Measurements from ENCODE around the gene PKIG. TPM values are rescaled to one million over a fixed set of nuclear protein-coding genes. Genes with fewer than 3 reads are reported as not detected.
"Not testable (repeated sequence)": the region's sequence is repeated elsewhere in the genome, so short reads cannot be mapped to it uniquely, and the experiment has no call there.

PKIG gene
- total RNA-seq, 2 donors from 2014 or later: 60.9 to 81.1 TPM

GRCh38 chr20:44559302-44559701, 23.1 kb upstream of the PKIG start:
- Histone ChIP-seq H3K36me3 (no peaks in the 10 kb centered on the region), H3K27ac (no peak overlapping the region), H3K9me3 (no peaks in the 10 kb centered on the region), H3K27me3 (replicated peaks; ENCODE audit: insufficient read depth) (no peaks in the 10 kb centered on the region), H3K4me1 (replicated peaks) (no peaks in the 10 kb centered on the region), H3K4me3 (no peak overlapping the region)
- TF ChIP-seq POLR2A (IDR thresholded peaks at IDR 0.05) (no peak), POLR2AphosphoS5 (IDR thresholded peaks at IDR 0.05) (no peak)
- TF ChIP-seq, protein P1, sequence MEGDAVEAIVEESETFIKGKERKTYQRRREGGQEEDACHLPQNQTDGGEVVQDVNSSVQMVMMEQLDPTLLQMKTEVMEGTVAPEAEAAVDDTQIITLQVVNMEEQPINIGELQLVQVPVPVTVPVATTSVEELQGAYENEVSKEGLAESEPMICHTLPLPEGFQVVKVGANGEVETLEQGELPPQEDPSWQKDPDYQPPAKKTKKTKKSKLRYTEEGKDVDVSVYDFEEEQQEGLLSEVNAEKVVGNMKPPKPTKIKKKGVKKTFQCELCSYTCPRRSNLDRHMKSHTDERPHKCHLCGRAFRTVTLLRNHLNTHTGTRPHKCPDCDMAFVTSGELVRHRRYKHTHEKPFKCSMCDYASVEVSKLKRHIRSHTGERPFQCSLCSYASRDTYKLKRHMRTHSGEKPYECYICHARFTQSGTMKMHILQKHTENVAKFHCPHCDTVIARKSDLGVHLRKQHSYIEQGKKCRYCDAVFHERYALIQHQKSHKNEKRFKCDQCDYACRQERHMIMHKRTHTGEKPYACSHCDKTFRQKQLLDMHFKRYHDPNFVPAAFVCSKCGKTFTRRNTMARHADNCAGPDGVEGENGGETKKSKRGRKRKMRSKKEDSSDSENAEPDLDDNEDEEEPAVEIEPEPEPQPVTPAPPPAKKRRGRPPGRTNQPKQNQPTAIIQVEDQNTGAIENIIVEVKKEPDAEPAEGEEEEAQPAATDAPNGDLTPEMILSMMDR (IDR thresholded peaks at IDR 0.05): no peak
- DNase-seq (ENCODE audit: low spot score): no peak
- intact Hi-C loops (cut with DNase I): no loop called here

DNA sequence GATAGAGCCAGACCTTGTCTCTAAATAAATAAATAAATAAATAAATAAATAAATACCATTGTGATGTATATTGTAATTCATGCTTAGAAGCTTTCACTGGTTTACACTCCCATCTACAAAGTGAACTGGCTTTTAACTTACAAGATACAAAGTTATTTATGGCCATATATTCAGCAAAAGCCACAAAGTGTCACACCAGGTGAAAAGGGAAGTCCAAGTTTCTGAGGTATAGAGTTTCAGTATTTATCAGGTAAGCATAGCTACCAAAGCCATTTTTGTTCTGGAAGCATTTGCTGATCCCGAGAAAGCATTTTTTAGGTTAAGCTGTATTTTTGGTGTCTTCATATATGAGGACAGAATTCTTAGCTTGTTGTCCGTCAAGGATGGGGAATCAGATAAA, 22.1 kb upstream of the PKIG start:
- no peaks in the 10 kb centered on the region for H3K27me3 ChIP-seq (replicated peaks; ENCODE audit: insufficient read depth)
- no peaks in the 10 kb centered on the region for H3K9me3 ChIP-seq
- H3K36me3 ChIP-seq: no peaks in the 10 kb centered on the region
- no peak overlapping the region for H3K4me3 ChIP-seq
- H3K27ac ChIP-seq: no peak overlapping the region
- no peaks in the 10 kb centered on the region for H3K4me1 ChIP-seq (replicated peaks)
- WGBS: 88% methylated on average over 2 of the region's 2 CpGs
- TF ChIP-seq, protein P1 (IDR thresholded peaks at IDR 0.05): no peak
- no peak for TF ChIP-seq POLR2AphosphoS5 (IDR thresholded peaks at IDR 0.05)
- no peak for TF ChIP-seq POLR2A (IDR thresholded peaks at IDR 0.05)
- intact Hi-C loops (cut with DNase I): no loop called here
- no peak for DNase-seq (ENCODE audit: low spot score)

- H3K4me1 ChIP-seq (replicated peaks); DNase-seq (ENCODE audit: low spot score); H3K9me3 ChIP-seq; intact Hi-C loops (cut with DNase I); H3K27me3 ChIP-seq (replicated peaks; ENCODE audit: insufficient read depth); H3K36me3 ChIP-seq; H3K4me3 ChIP-seq; H3K27ac ChIP-seq: not testable (repeated sequence)
- 80% methylated on average over 6 of the region's 6 CpGs for WGBS
These were observed 21.6 kb upstream of the PKIG start for GRCh38 chr20:44560818-44561217.

DNA sequence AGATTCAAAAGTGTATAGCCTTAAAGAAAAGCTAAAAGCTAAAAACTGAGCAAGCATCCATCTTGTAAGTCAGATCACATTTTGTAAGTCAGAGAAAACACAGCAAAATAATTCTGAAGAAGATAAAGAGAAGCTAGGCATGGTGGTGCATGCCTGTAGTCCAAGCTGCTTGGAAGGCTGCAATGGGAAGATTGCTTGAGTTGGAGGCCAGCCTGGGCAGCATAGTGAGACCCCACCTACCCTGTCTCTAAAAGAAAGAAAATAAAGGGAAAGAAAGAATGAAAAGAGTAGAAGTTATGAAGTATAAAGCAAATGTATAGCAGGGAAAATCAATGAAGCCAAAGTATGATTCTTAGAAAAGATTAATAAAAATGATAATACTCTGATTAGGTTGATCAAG, 20.5 kb upstream of the PKIG start:
- intact Hi-C loops (cut with DNase I): no loop called here
- H3K9me3 ChIP-seq: no peaks in the 10 kb centered on the region
- no peak for DNase-seq (ENCODE audit: low spot score)
- no peaks in the 10 kb centered on the region for H3K27me3 ChIP-seq (replicated peaks; ENCODE audit: insufficient read depth)
- TF ChIP-seq POLR2A (IDR thresholded peaks at IDR 0.05): no peak
- TF ChIP-seq, protein P1 (IDR thresholded peaks at IDR 0.05): no peak
- TF ChIP-seq POLR2AphosphoS5 (IDR thresholded peaks at IDR 0.05): no peak
- no peak overlapping the region for H3K4me3 ChIP-seq
- H3K36me3 ChIP-seq: no peaks in the 10 kb centered on the region
- no peaks in the 10 kb centered on the region for H3K4me1 ChIP-seq (replicated peaks)
- H3K27ac ChIP-seq: no peak overlapping the region

DNA sequence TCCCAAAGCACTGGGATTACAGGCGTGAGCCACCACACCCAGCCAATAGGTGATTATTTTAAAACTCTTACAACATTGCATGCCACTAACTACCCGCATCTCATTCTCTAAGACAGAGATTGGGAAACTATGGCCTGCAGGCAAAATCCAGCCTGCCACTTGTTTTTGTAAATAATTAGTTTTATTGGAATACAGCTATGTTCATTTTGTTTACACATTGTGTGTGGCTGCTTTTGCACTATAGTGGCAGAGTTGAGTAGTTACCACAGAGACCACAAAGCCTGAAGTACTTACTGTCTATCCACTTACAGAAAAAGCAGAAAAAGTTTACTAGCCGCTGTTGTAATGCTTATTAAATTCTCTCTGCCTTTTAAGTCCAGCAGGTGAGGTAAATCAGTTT, 16.4 kb upstream of the PKIG start:
- 94% methylated on average over 3 of the region's 3 CpGs for WGBS
- no peak overlapping the region for H3K27ac ChIP-seq
- H3K27me3 ChIP-seq (replicated peaks; ENCODE audit: insufficient read depth): no peaks in the 10 kb centered on the region
- intact Hi-C loops (cut with DNase I): no loop called here
- H3K9me3 ChIP-seq: no peaks in the 10 kb centered on the region
- TF ChIP-seq POLR2AphosphoS5 (IDR thresholded peaks at IDR 0.05) (no peak), POLR2A (IDR thresholded peaks at IDR 0.05) (no peak)
- TF ChIP-seq, protein P1 (IDR thresholded peaks at IDR 0.05): no peak
- no peaks in the 10 kb centered on the region for H3K36me3 ChIP-seq
- H3K4me1 ChIP-seq (replicated peaks): no peaks in the 10 kb centered on the region
- H3K4me3 ChIP-seq: no peak overlapping the region
- no peak for DNase-seq (ENCODE audit: low spot score)
